GM19463 (cell line): Measurements from ENCODE around the gene ATF7IP2.
A peak's percentile ranks its signal among the peaks of the same experiment; 100 is the strongest.

ENCODE experiments used
- ATAC-seq: cut with Tn5 transposase; IDR thresholded peaks from one replicate; pipeline ENCODE4 v1.9.1; 2021; ENCODE audit warnings: mild to moderate bottlenecking, moderate library complexity; ENCODE audit not compliant: unreplicated experiment

ATF7IP2 gene

GRCh38 chr16:10509534-10510025 lies 123.7 kb downstream of the ATF7IP2 start:
- peak; percentile 91 for ATAC-seq

DNA sequence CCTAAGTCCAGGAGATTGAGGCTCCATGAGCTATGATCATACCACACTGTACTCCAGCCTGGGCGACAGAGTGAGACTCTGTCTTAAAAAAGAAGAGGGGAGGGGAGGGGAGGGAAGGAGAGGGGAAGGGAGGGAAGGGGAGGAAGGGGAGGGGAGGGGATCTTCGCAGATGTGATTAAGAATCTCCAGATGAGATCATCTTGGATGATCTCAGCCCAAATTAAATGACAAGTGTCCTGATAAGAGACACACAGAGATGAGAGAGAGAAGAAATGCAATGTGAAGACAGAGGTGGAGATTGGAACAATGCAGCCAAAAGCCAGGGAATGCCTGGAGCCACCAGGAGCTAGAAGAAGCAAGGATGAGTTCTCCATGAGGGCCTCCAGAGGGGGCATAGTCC lies 124.4 kb downstream of the ATF7IP2 start:
- ATAC-seq: no peak

DNA sequence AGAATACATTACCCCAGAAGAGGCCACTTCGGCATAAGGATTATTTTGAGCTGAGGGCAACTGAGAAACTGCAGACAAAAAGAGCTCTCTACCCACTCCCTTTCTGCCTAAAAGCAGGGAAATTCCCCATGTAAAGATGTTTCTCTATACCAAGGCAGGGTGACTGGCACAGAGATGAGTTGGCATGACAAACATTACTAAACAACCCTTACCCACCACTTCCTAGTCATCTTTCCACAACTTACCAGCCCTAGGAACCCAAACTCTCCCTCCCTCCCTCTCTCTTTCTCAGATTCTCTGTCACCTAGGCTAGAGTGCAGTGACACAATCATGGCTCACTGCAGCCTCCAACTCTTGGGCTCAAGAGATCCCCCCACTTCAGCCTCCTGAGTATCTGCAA lies 126.0 kb downstream of the ATF7IP2 start:
- ATAC-seq: peak; percentile 46

DNA sequence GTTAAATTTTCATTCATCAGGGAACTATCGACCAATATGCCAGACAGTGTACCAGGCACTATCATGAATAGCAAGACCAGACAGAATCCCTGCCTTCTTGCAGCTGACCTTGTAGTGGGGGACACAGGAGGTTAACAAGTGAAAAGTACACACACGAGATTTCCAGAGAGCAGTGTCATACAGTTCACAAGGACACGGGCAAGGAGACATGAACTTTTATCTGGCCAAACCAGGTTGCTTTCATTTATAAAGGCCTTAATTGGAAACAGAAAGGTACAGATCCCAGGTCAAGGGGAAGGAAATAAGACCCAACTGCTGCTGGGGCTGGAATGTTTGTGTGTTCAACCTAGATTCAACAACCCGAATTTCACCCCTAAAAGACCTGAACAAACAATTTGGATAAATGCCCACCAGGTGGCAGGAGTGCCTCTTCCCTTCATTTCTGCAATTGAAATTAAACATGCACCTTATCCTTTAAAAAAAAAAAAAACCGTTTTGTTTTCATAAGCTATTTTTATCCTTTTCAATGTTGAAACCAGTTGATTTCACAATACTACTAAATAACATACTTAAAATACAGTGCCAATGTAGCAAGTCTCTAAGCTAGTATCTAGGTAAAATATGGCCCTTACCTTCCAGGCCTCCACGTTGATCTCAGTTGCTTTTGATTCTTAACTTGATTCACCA lies 128.7 kb downstream of the ATF7IP2 start:
- no peak for ATAC-seq

DNA sequence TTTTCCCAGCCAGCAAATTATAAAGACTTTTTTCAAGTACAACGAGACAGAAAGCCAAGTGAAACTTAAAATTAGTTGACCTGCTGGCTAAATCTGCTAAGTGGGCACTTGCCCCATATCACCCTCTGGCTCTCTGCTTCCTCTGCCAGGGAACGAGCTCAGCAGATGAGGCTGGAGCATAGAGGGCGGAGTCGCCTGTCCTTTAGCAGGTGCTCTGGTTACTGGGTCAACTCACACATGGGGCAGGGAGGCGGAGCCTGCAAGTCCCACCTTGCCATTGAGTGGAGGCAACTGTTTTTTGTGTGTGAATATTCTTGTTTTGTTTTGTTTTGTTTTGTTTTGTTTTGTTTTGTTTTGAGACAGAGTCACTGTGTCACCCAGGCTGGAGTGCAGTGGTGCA lies 132.0 kb downstream of the ATF7IP2 start:
- no peak for ATAC-seq

DNA sequence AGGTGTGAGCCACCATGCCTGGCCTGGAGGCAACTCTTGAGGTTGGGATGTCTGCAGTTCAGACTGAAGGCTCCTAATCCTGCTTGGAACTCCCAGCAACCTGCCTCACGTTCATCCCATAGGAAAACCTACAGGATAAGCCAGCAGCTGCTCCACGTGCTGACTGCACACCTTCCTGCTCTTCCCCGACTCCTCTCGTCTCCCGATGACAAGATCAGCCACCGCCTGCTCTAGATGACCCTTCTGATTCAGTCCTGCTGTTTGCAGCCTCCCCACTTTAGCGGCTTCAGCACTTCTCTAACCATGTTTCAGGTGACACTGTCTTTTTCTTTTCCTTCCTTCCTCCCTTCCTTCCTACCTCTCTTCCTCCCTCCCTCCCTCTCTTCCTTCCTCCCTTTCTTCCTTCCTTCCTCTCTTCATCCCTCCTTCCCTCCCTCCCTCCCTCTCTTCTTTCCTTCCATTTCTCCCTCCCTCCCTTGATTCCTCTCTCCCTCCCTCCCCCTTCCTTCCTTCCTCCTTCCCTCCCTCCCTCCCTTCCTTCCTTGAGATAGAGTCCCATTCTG lies 132.7 kb downstream of the ATF7IP2 start:
- ATAC-seq: no peak

DNA sequence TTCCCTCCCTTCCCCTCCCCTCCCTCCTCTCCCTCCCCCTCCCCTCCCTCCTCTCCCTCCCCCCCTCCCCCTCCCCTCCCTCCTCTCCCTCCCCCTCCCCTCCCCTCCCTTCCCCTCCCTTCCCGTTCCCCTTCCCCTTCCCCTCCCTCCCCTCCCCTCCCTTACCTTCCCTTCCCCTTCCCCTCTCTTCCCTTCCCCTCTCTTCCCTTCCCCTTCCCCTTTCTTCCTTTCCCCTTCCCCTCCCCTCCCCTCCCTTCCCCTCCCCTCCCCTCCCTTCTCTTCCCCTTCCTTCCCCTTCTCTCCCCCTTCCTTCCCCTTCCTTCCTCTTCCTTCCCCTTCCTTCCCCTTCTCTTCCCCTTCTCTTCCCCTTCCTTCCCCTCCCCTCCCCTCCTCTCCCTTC lies 133.4 kb downstream of the ATF7IP2 start:
- no peak for ATAC-seq

GRCh38 chr16:10519929-10520868 lies 134.3 kb downstream of the ATF7IP2 start:
- no peak for ATAC-seq

DNA sequence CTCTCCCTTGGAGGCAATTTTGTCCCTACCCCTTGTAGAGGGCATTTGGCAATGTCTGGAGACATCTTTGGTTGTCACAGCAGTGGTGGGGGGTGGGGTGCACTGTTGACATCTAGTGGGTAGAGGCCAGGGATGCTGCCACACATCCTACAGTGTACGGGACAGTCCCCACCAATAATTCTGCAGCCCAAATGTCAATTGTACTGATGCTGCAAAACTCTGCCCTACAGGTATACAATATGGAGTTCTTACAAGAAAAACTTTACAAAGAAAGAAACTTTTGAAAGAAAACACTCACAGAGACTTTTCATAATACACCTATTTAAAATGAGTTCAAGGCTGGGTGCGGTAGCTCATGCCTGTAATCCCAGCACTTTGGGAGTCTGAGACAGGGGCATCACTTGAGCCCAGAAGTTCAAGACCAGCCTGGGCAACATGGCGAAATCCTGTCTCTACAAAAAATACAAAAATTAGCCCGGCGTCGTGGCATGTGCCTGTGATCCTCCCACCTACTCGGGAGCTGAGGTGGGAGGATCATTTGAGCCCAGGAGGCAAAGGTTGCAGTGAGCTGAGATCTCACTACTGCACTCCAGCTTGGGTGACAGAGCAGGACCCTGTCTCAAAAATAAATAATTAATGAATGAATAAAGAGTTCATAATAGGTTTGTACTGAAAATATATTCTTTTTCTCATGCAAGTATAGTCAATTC lies 135.2 kb downstream of the ATF7IP2 start:
- ATAC-seq: no peak

- ATAC-seq: no peak
Observed at GRCh38 chr16:10521681-10522274, 135.9 kb downstream of the ATF7IP2 start.

DNA sequence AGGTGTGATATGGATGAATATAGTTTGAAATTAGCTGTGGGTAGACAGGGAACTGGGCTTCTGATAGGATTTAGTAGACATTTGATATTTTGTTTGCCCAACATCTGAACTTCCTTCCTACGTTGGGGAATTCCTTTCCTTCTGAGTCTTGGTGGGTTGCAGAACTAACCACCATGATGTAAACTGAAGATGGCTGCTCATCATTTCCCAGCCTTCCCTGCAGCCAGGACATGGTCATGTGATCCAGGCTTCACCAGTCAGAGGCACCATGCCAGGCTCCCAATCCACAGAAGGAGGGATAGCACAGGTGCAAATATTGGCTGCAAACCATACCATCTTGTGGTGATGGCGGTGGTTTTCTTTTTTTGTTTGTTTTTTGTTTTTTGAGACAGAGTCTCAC lies 137.1 kb downstream of the ATF7IP2 start:
- no peak for ATAC-seq

- ATAC-seq: no peak
Observed at GRCh38 chr16:10525214-10525825, 139.5 kb downstream of the ATF7IP2 start.

- no peak for ATAC-seq
Observed at GRCh38 chr16:10526962-10527361, 141.1 kb downstream of the ATF7IP2 start.

- no peak for ATAC-seq
Observed at GRCh38 chr16:10528635-10529034, 142.8 kb downstream of the ATF7IP2 start.

DNA sequence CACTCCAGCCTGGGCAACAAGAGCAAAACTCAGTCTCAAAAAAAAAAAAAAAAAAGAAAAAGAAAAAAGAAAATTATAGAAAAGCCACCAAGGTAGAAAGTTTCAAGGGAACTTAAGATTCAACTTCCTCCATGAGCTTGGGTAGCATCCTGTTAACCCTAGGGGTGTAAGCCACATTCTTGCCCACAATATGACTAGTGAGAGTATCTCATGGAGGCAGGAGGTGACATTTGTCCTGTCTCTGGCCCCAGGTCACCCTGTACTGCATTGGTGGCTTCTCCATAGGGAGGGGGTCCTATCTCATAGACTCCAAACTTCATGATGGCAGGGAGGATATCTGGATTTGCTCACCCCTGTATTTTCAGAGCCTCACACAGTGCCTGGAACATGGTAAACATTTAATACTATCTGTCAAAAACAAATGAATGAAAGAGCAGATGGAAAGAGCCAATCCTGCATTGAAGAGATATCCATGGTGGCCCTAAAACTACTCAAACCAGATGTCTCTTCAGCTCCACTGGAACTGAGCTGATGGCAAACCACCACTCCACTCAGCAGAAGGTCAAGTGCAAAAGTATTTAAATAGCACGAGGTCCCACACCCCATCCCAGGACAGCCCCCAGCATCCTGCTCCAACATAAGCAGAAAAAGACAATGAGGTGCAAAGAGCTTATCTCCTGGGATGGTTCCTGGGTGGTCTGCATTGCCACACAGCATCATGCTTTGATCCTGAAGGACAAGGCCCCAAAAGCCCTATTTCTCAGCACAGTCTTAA lies 144.2 kb downstream of the ATF7IP2 start:
- ATAC-seq: no peak

- no peak for ATAC-seq
Observed at GRCh38 chr16:10530685-10531084, 144.8 kb downstream of the ATF7IP2 start.

DNA sequence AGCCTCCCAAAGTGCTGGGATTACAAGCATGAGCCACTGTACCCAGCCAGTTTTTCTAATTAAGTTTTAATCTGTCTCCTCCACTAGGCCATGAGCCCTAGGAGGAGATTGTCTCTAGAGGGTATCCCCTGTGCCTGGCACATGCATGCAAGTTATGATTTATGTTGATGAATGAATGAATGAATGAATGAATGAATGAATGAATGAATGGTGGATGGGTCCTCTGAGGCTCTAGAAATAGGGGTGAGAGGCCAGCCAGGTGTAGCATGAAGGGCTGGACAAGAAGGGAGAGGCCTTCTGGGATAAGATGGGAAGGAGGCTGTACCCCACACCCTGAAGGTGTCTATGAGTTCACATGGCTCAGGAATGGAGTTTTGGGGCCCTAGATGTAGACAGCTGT lies 145.7 kb downstream of the ATF7IP2 start:
- ATAC-seq: no peak
